ENCODE results near the gene CMKLR1.

Gene CMKLR1

DNA sequence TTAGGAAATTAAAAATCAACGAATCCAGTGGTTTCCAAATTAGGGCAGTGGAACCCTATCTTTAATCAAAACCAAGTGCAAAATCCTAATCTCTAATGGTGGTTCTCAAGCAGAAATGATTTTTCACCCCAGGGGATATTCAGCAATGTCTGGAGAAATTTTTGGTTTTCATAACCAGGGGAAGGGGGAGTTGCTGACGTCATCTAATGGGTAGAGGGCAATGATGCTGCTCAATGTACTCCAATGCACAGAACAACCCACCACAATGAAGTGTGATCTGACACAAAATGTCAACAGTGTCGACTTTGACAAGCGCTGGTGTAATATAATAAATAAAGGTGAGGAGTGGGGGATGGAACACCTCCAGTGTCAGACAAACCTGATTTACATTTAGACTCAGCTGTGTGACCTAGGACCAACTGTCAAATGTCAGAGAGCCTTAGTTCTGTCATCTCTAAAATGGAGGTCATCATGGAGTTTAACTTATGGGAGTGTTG is 81.5 kb downstream of the CMKLR1 start:
- no peak for DNase-seq

DNA sequence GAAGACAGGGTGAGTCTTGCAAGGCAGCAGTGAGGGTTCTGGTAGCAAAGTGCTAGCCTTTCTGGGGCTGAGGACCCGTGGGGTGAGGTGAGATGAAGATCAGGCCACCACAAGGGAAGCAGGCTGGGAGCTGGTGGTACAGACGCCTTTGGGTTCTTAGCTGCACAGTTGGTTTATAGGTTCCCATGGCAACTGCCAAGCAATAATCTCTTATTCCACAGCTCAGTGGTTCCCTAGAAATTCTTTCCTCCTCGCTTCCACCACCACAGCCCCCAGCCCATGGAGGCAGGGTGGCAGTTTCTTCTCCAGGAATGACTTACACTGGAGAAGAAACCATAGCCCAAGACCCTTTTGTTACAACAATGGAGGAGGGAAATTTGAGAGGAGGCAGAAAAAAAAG is 82.1 kb downstream of the CMKLR1 start:
- no peak for DNase-seq

DNA sequence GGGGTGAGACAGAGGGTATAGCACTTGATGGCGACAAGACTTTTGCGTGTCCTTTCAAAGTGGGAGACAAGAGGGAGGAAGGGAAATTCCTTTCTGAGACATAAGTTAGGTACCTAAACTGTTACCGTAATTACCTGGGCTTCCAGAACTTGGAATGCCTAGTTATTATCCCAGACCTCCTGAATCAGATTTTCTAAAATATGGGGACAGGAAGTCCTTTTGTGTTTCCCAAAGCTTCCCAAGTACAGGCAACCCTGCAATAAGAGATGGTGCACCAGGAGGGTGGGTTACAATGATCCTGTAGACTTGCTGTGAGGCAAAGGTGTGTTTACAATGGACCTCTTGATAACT is 83.9 kb downstream of the CMKLR1 start:
- DNase-seq = no peak

DNA sequence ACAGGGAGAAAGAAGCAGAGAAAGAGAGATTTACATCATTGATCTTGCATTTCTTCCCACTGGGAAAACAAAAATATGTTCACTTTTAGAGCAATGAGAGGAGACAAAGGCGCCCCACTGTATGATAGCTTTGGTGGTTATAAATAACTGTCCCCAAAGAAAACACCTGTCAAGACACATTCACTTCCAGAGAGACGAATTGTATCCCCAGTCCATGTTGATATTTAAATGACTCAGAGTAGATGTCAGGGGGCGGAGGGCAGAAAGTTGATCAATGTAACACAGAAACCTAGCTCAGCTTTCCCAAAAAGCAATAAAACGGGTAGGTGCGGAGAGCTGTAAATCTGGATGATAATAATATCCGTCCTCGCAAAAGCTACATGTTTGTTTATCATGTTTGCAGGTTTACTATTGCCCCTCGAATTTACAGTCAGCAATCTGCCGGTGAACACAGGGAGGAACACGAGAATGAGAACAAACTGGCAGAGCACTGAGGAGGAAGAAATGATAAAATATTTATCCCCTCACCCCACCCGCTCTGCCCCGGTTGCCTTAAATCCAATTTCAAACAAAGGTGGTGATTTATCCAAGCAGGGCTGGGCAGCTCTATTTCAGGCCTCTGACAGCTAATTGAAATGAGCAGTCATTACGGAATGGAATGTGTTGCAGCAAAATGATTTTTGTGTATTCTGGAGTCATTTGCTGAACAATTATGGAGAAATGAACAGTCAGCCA is 84.4 kb downstream of the CMKLR1 start:
- DNase-seq = no peak

DNA sequence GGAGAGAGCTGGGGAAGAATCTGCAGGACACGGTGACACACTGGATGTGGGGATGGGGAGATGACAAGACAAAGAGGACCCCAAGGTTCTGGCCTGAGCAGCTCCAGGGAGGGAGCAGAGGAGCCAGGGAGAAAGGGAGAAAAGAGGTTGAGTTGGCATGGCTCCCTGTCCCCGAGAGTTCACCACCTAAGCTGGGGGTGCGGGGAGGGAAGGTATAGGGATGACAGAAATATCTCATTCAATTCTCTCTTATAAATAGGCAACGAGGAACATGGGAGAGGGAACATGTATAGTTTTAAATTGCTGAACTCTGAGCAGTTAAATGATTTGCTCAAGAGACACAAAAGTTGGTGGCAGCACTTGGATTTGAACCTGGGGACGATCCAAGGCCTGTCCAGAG is 85.1 kb downstream of the CMKLR1 start:
- DNase-seq = no peak

DNA sequence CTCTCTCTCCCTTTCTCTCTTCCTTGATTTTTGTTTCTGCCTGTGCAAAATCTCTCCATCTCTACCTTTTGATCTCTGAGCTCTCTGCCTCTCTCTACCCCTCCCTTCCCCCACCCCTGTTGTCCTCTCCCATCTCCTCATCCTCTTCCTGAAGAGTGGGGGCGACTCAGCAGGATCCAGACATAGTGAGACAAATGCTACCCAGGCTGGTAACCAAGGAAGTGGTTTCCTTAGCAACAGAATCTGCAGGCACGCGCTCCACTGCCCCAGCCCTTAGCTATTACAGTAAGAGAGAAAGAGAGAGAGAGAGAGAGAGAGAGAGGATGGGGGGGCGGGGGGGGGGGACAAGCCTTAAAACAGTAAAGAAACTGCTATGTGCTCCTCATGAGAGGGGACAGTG is 85.6 kb downstream of the CMKLR1 start:
- DNase-seq = no peak

DNA sequence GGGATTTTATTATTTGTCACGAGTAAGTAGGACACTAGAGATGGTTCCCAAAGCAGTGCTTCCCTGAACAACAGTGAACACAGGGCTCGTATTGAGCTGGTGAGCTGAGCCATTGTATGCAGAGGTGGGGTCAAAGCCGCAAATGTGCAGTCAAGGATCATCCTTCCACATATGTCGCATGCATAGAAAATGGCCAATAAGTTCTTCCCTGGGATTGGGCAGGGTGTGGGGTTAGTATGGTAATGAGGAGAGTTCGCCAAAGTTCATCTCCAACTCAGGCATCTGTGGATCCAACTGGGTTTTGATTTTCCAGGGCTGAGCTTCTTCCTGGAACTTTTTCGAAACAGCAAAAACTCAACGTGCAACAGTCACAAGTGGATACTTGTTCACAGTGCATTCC is 86.6 kb downstream of the CMKLR1 start:
- no peak for DNase-seq

DNA sequence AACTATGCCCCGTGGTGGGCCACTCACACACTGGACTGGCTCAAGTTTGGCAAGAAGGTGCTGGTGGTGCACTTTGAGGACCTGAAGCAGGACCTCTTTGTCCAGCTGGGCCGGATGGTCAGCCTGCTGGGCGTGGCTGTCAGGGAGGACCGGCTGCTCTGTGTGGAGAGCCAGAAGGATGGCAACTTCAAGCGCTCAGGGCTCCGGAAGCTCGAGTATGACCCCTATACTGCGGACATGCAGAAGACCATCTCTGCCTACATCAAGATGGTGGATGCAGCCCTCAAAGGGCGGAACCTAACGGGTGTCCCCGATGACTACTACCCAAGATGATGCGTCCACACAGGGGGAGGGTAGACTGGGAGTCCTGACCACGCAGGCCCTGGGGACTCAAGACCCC is 91.1 kb downstream of the CMKLR1 start:
- DNase-seq = no peak

DNA sequence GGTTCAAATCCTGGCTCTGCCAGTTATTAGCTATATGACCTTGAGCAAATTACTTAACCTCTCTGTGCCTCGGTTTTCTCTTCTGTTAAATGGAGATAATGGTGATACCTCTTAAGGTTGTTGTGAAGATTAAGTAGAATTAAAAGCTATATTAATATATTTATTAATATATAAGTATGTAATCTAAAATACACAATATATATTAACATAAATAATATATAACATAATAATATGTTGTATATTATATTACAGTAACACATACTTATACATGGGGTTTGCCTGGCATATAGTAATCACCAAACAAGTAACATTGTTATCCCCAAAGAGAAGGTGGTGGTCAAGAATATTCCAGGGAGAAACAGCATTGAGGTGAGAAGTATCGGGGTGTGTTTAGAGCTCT is 92.0 kb downstream of the CMKLR1 start:
- no peak for DNase-seq

DNA sequence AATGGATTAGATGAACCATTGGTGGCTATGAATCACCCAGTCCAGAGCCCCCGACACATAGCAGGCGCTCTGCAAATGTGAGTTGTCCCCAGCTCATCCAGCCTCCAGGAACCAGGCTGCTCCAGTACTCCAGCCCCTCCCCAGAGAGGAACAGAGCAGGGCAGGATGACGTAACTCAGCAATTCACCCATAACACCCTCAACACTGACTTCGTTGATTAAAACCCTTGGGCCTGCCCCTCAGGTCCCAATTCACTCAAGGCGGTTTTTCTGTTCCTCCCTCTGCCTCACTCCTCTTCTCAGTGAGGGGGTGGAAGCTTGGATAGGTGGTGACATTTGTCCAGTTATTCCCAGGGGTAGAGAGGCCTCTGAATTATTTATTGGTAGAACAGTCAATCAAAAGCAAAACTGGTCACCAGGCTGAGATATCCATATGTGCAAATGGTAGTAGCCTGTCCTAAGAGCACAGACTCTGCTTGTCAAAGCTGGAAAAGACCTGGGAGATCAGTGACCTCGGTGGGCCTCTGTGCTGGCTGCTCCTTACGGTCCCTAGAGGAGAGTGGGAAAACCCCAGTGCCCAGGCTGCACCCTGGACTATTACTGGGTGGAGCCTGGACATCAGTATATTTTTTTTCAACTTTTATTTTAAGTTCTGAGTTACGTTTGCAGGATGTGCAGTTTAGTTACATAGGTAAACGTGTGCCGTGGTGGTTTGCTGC is 97.0 kb downstream of the CMKLR1 start:
- DNase-seq = no peak

DNA sequence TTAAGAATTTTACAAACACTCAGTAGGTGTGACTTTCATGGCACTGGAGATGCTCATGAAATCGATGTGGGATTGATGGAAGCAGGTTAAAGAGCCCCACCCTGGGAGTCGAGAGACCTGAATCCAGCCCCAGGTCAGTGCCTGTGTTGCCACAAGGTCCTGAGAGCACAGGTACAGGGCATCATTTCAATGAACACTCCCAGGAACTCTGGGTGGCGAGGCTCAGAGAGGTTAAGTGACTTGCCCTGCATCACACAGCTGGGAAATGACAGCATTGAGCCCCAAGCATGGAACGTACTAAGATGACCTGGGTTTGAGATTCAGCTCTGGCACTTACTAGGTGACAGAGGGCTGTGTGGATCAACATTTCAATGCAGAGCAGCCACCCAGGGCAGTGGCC is 98.2 kb downstream of the CMKLR1 start:
- DNase-seq = no peak

DNA sequence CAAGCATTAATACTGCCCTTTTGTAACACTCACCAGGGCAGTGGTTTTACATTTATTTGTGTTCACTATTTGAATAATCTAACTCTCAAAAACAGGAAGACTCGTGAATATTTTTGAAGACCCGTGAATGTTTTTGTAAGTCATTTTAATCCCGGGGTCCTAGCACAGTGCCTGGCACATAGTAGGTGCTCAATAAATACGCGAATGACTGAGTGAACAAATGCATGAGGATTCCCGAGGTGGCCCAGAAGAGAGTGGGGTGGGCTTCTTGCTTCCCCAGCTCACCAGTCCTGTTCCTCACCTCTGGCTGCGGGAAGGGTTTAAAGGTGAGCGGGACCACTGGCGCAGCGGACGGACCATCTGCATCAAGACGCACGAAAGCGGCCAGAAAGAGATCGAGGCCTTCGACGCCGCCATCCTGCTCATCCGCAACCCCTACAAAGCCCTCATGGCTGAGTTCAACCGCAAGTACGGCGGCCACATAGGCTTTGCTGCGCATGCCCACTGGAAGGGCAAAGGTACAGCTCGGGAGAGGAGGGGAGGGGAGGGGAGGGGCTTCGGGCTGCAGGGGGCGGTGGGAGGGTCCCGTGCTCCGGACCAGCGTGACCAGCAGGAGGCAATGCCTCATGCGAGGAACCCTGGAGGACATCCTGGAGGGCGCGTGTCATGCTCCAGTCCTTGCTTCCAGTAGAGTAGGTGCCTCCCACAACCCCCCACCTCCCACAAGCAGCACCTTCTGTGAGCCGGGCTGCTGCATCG is 98.9 kb downstream of the CMKLR1 start:
- DNase-seq = no peak

DNA sequence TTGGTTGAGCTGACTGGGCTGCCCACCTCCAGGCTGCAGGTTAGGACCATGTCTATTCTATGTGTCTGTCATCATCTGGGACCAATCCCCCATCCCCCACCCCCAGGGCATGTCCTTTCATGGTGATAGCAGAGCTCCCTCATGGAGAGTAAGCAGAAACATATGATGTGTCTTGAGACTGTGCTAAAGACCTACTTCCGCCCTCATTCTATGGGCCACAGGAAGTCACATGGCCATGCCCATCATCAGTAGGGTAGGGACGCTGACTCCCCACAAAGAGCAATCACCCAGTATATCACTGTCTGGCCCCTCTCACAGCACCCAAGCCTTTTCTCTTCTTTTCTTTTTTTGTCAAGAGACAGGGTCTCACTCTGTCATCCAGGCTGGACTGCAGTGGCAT is 99.7 kb downstream of the CMKLR1 start:
- no peak for DNase-seq

DNA sequence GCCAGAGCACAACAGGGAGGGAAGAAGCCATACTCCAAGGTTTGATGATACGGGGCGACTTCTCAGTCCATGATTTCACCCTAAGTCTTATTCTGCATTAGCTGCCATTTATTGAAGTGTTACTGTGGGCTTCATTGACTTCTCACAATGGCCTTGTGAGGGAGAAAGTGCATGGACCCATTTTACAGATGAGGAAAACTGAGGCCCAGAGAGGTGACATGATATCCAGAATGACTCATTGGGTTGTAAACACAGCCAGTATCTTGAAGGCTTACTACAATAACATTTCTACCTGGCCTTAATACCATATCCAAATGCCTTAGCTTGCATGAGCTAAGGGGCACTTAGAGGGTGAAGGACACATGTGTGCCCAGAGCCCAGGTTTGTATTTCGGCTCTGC is 100.6 kb downstream of the CMKLR1 start:
- no peak for DNase-seq
